ENCODE measurements around the gene SLC39A11.

DNA sequence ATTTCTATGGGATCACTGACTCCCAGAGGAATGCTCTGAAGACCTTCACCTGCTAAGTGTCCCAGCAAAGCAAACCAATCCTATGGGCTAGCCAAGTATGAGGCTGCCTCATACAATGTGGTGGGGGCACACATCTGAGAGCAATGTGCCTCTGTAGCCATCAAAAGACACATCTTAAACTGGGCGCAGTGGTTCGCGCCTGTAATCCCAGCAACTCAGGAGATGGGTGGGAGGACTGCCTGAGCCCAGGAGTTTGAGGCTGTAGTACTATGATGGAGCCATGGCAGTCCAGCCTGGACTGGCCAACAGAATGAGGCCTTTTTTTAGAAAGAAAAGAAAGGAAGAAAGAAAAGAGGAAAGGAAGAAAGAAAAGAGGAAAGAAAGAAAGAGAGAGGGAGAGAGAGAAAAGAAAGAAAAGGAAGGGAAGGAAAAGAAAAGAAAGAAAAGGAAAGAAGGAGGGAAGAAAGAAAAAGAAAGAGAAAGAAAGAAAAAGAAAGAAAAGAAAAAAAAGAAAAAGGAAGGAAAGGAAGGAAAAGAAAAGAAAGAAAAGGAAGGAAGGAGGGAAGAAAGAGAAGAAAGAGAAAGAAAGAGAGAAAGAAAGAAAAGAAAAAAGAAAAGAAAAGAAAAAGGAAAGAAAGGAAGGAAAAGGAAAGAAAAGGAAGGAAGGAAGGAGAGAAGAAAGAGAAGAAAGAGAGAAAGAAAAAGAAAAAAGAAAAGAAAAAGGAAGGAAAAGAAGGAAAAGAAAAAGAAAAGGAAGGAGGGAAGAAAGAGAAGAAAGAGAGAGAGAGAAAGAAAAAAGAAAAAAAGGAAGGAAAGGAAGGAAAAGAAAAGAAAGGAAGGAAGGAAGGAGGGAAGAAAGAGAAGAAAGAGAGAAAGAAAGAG lies 430.3 kb downstream of the SLC39A11 start:
- TF ChIP-seq, protein P1, sequence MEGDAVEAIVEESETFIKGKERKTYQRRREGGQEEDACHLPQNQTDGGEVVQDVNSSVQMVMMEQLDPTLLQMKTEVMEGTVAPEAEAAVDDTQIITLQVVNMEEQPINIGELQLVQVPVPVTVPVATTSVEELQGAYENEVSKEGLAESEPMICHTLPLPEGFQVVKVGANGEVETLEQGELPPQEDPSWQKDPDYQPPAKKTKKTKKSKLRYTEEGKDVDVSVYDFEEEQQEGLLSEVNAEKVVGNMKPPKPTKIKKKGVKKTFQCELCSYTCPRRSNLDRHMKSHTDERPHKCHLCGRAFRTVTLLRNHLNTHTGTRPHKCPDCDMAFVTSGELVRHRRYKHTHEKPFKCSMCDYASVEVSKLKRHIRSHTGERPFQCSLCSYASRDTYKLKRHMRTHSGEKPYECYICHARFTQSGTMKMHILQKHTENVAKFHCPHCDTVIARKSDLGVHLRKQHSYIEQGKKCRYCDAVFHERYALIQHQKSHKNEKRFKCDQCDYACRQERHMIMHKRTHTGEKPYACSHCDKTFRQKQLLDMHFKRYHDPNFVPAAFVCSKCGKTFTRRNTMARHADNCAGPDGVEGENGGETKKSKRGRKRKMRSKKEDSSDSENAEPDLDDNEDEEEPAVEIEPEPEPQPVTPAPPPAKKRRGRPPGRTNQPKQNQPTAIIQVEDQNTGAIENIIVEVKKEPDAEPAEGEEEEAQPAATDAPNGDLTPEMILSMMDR (conservative IDR thresholded peaks at IDR 0.05): no peak
- no peak for TF ChIP-seq EZH2 (IDR thresholded peaks at IDR 0.05; ENCODE audit: low read depth)

Measured in PC-9 (cell line).